IMR-90 (cell line): ENCODE data around the gene HNF1B. TPM values are rescaled to one million over a fixed set of nuclear protein-coding genes. Genes with fewer than 3 reads are reported as not detected.
A peak's percentile ranks its signal among the peaks of the same experiment; 100 is the strongest.

Experiments used
- ATAC-seq: fragments of 200-7000 bp; cut with Tn5 transposase; 2 replicates; pipeline ENCODE4 v1.9.1; 2020; ENCODE audit warnings: low read depth, mild to moderate bottlenecking, moderate library complexity
- BruUV-seq: library from RNA; stranded (reverse); fragments of 400-500 nt; replicated peaks from 2 replicates; lab custom pipeline; 2021; lab: Mats Ljungman, UMichigan
- CTCF ChIA-PET: fragments of 300-600 bp; formaldehyde crosslinking; extraction: SDS; loops from one replicate; lab custom pipeline; 2021; ENCODE audit warnings: antibody characterized with exemption; lab: Yijun Ruan, JAX
- POLR2A ChIA-PET: fragments of 300-600 bp; sonication (Branson Sonifier 250); formaldehyde crosslinking; loops from one replicate; lab custom pipeline; 2022; ENCODE audit warnings: antibody characterized with exemption; ENCODE audit not compliant: unreplicated experiment; lab: Charles Lee
- DNase-seq: peaks from one replicate; pipeline ENCODE4 v3.0.0; 2013
- H2AFZ ChIP-seq: replicated peaks from 2 replicates; pipeline ENCODE3; 2013; ENCODE audit warnings: low read length, mild to moderate bottlenecking; ENCODE audit not compliant: poor library complexity
- H2AK5ac ChIP-seq: 2 replicates; pipeline ENCODE4 v1.6.1; 2013; ENCODE audit warnings: low read depth, low read length, inconsistent platforms
- H2AK9ac ChIP-seq: replicated peaks from 2 replicates; pipeline ENCODE3; 2013; ENCODE audit warnings: mild to moderate bottlenecking, low read depth, low read length, moderate library complexity; ENCODE audit not compliant: poor library complexity
- H2BK120ac ChIP-seq: 2 replicates; pipeline ENCODE4 v1.6.1; 2013; ENCODE audit warnings: low read depth, low read length, inconsistent platforms
- H2BK15ac ChIP-seq: 3 replicates; pipeline ENCODE4 v1.6.1; 2013; ENCODE audit warnings: low read depth, low read length, inconsistent platforms
- H2BK20ac ChIP-seq: 2 replicates; pipeline ENCODE4 v1.6.1; 2013; ENCODE audit warnings: low read depth, mild to moderate bottlenecking, inconsistent platforms, low read length, moderate library complexity
- H2BK5ac ChIP-seq: 2 replicates; pipeline ENCODE4 v1.6.1; 2013; ENCODE audit warnings: mild to moderate bottlenecking, low read depth, low read length, inconsistent platforms; ENCODE audit not compliant: poor library complexity, severe bottlenecking
- H3K14ac ChIP-seq: replicated peaks from 2 replicates; pipeline ENCODE4 v1.6.1; 2013; ENCODE audit warnings: low read depth, low read length, inconsistent platforms
- H3K18ac ChIP-seq: 2 replicates; pipeline ENCODE4 v1.6.1; 2013; ENCODE audit warnings: low read depth, low read length, control low read depth
- H3K23ac ChIP-seq: 2 replicates; pipeline ENCODE4 v1.6.1; 2013; ENCODE audit warnings: low read depth, low read length, inconsistent platforms
- H3K27ac ChIP-seq: 2 replicates; pipeline ENCODE4 v1.5.1; 2013; ENCODE audit warnings: mild to moderate bottlenecking, control low read depth, low read length; ENCODE audit not compliant: insufficient read depth
- H3K27me3 ChIP-seq: 2 replicates; pipeline ENCODE4 v1.6.1; 2013; ENCODE audit warnings: low read length; ENCODE audit not compliant: control insufficient read depth, insufficient read depth
- H3K36me3 ChIP-seq: 2 replicates; pipeline ENCODE4 v1.6.1; 2013; ENCODE audit warnings: low read length, mixed read lengths; ENCODE audit not compliant: control insufficient read depth, insufficient read depth
- H3K4ac ChIP-seq: 2 replicates; pipeline ENCODE4 v1.6.1; 2013; ENCODE audit warnings: low read depth, low read length, inconsistent platforms
- H3K4me1 ChIP-seq: 2 replicates; pipeline ENCODE4 v1.6.1; 2013; ENCODE audit warnings: low read length, mixed read lengths; ENCODE audit not compliant: control insufficient read depth, insufficient read depth
- H3K4me2 ChIP-seq: 2 replicates; pipeline ENCODE4 v1.6.1; 2013; ENCODE audit warnings: low read depth, mild to moderate bottlenecking, control low read depth, low read length, moderate library complexity
- H3K4me3 ChIP-seq: 2 replicates; pipeline ENCODE4 v1.5.1; 2013; ENCODE audit warnings: low read depth, mild to moderate bottlenecking, control low read depth, low read length, moderate library complexity; ENCODE audit not compliant: insufficient read depth
- H3K56ac ChIP-seq: 2 replicates; pipeline ENCODE4 v1.6.1; 2013; ENCODE audit warnings: low read length, inconsistent platforms; ENCODE audit not compliant: insufficient read depth; ENCODE audit errors: extremely low read depth
- H3K79me1 ChIP-seq, 2 experiments: 2 replicates each; pipeline ENCODE4 v1.6.1; 2013; ENCODE audit warnings: low read length in 2 of 2, inconsistent platforms in 1 of 2, low read depth in 1 of 2
- H3K9ac ChIP-seq: 2 replicates; pipeline ENCODE4 v1.6.1; 2013; ENCODE audit warnings: low read depth, low read length, control low read depth
- H3K9me1 ChIP-seq: 2 replicates; pipeline ENCODE4 v1.6.1; 2013; ENCODE audit warnings: low read length, inconsistent platforms; ENCODE audit not compliant: insufficient read depth
- H3K9me3 ChIP-seq: 2 replicates; pipeline ENCODE4 v1.6.1; 2013; ENCODE audit warnings: low read length; ENCODE audit not compliant: control insufficient read depth, insufficient read depth
- H4K20me1 ChIP-seq: 2 replicates; pipeline ENCODE4 v1.6.1; 2013; ENCODE audit warnings: low read length, inconsistent platforms; ENCODE audit not compliant: insufficient read depth
- H4K5ac ChIP-seq: 2 replicates; pipeline ENCODE4 v1.6.1; 2013; ENCODE audit warnings: mild to moderate bottlenecking, low read depth, low read length, control low read depth
- H4K8ac ChIP-seq, 2 experiments: 2 replicates each; pipeline ENCODE4 v1.6.1; 2013; ENCODE audit warnings: low read depth in 2 of 2, low read length in 2 of 2, control low read depth in 1 of 2, inconsistent platforms in 1 of 2
- H4K91ac ChIP-seq: 2 replicates; pipeline ENCODE4 v1.6.1; 2013; ENCODE audit warnings: low read depth, low read length, inconsistent platforms; ENCODE audit not compliant: insufficient read depth
- BHLHE40 ChIP-seq: fragments of 150-350 bp; IDR thresholded peaks from 2 replicates; pipeline ENCODE4 v1.6.1; 2016; ENCODE audit warnings: mild to moderate bottlenecking, low read depth, low read length
- CEBPB ChIP-seq: IDR thresholded peaks from 2 replicates; pipeline ENCODE4 v1.6.1; 2012; ENCODE audit warnings: low read depth, low read length, improper control_type of control experiment
- CHD1 ChIP-seq: IDR thresholded peaks from 2 replicates; pipeline ENCODE4 v1.6.1; 2012; ENCODE audit warnings: low read depth, low read length, improper control_type of control experiment
- FOS ChIP-seq: fragments of 150-350 bp; IDR thresholded peaks from 2 replicates; pipeline ENCODE4 v1.6.1; 2016; ENCODE audit warnings: low read depth, low read length
- MAFK ChIP-seq: IDR thresholded peaks from 2 replicates; pipeline ENCODE4 v1.6.1; 2012; ENCODE audit warnings: low read depth, low read length, improper control_type of control experiment
- MXI1 ChIP-seq: IDR thresholded peaks from 2 replicates; pipeline ENCODE4 v1.6.1; 2012; ENCODE audit warnings: low read depth, mild to moderate bottlenecking, low read length, moderate library complexity, borderline replicate concordance
- RAD21 ChIP-seq: IDR thresholded peaks from 2 replicates; pipeline ENCODE4 v1.6.1; 2012; ENCODE audit warnings: low read length, improper control_type of control experiment
- RCOR1 ChIP-seq: IDR thresholded peaks from 2 replicates; pipeline ENCODE4 v1.6.1; 2012; ENCODE audit warnings: mild to moderate bottlenecking, low read length, improper control_type of control experiment; ENCODE audit not compliant: insufficient replicate concordance
- RFX5 ChIP-seq: IDR thresholded peaks from 2 replicates; pipeline ENCODE4 v1.8.0; 2012; ENCODE audit warnings: low read depth, mild to moderate bottlenecking, low read length, moderate library complexity
- WGBS, 2 experiments: methylation state at CpG; one replicate each; pipeline versions ENCODE4 v1.1.5 to v1.1.7; 2013; ENCODE audit warnings: missing lambda C conversion rate in 2 of 2; ENCODE audit not compliant: insufficient read length in 1 of 2; ENCODE audit errors: extremely low coverage in 2 of 2; 5-methylcytosine and 5-hydroxymethylcytosine counted together
- dilution Hi-C: fragments of 300-500 bp; cut with HindIII; formaldehyde crosslinking; loops from one replicate; pipeline ENCODE4 v1.14.3; 2018; ENCODE audit warnings: low sequenced_read_pairs; ENCODE audit not compliant: unreplicated experiment
- in situ Hi-C: fragments of 300-500 bp; cut with MboI; formaldehyde crosslinking; loops from 3 replicates; pipeline ENCODE4 v1.14.3; 2019; ENCODE audit warnings: low sequenced_read_pairs, inconsistent platforms, mixed read lengths
- intact Hi-C: fragments of 100-400 bp; cut with micrococcal nuclease; formaldehyde crosslinking; loops from 2 replicates; pipeline ENCODE4 v1.10.0; 2022
- polyA plus RNA-seq, 3 experiments: library from polyadenylated mRNA; depleted of rRNA; stranded (reverse); fragments of >200 nt; gene quantifications; 2 replicates each; pipeline ENCODE4 v1.2.3, GENCODE V29; 2012; ENCODE audit warnings: low replicate concordance in 1 of 3
- total RNA-seq: library from RNA; depleted of rRNA; stranded (reverse); fragments of >200 nt; gene quantifications from 2 replicates; pipeline ENCODE4 v1.2.3, GENCODE V29; 2012
- TF ChIP-seq, protein P1 (sequence below): conservative IDR thresholded peaks from 2 replicates; pipeline ENCODE4 v1.5.1; 2012; ENCODE audit warnings: mild to moderate bottlenecking, low read depth, low read length, improper control_type of control experiment
- TF ChIP-seq, protein P2 (sequence below): fragments of 150-350 bp; IDR thresholded peaks from 2 replicates; pipeline ENCODE4 v1.6.1; 2017; ENCODE audit warnings: mild to moderate bottlenecking, antibody characterized with exemption, low read length, low read depth
- TF ChIP-seq, protein P3 (sequence below): fragments of 150-350 bp; IDR thresholded peaks from 2 replicates; pipeline ENCODE4 v1.6.1; 2016; ENCODE audit warnings: low read depth, mild to moderate bottlenecking, low read length, moderate library complexity, borderline replicate concordance

HNF1B gene
- total and polyA plus RNA-seq, 2 of the 4 experiments (the other 2 are of a cell fraction), result not detected

DNA sequence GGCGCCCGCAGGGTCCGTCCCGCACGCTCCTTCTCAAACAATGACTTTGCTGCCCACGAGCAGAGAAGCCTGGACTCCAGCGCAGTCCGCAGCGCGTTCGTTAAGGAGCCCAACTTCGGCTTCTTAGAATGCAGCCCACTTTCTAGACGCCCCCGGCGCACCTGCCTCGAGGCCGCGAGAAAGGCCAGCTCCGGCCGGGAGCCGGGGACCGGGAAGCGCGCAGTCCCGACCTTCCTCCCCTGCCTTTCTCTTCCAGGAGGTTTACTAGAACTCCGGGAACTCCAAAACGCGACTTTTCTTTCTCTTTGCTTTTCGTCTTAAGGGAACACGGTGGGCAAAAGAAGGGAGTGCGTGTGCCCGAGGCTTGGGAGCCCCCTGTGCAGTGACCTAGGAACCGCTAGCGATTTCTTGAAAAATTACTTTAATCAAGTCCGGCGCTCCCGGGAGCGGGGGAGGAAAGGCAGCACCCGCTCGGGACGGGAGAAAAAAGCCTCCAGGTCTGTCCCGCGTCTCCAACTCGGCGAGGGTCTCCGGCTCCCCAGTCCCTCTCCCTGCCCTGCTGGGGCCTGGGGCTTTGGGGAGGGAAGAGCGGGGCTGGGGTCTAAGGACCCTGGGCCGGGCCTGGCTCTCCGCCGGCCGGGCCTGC is 2.6 kb downstream of the HNF1B start:
- no peak overlapping the region for H2BK15ac ChIP-seq
- no peaks in the 10 kb centered on the region for H3K79me1 ChIP-seq
- no peak overlapping the region for H3K18ac ChIP-seq
- peaks cover 13% of the 10 kb centered on the region for H3K9me3 ChIP-seq
- H2AK9ac ChIP-seq, result no peak overlapping the region
- no peak overlapping the region for H2BK5ac ChIP-seq
- H3K4ac ChIP-seq, result no peak overlapping the region
- H3K27me3 ChIP-seq, result peaks cover 82% of the 10 kb centered on the region
- H4K8ac ChIP-seq, result no peak overlapping the region
- ATAC-seq (peak; percentile 35), DNase-seq (peak; percentile 20)
- H3K23ac ChIP-seq, result 0 out of 2 replicates have a peak overlapping the region, but pooled peaks have one; percentile 31
- in situ Hi-C loops, result no loop called here
- no peak overlapping the region for H2BK20ac ChIP-seq
- H3K4me1 ChIP-seq, result peaks cover 3% of the 10 kb centered on the region
- 1% methylated on average over 16 of the region's 51 CpGs; no CpG with 5 or more reads in 1 of the 2 experiments for WGBS, 2 experiments
- H3K4me3 ChIP-seq, result peak overlapping the region; percentile 54
- intact Hi-C loops, result no loop called here
- H3K56ac ChIP-seq, result no peak overlapping the region
- BruUV-seq, result no TSS peak
- dilution Hi-C loops, result no loop called here
- no peak overlapping the region for H2BK120ac ChIP-seq
- H3K36me3 ChIP-seq, result no peaks in the 10 kb centered on the region
- H2AK5ac ChIP-seq, result no peak overlapping the region
- no peak overlapping the region for H3K27ac ChIP-seq
- H4K5ac ChIP-seq, result no peak overlapping the region
- H3K9ac ChIP-seq, result no peak overlapping the region
- H4K20me1 ChIP-seq, result no peaks in the 10 kb centered on the region
- POLR2A ChIA-PET, result no interaction called here
- H3K4me2 ChIP-seq, result peak overlapping the region; percentile 87
- H3K9me1 ChIP-seq, result no peaks in the 10 kb centered on the region
- no peak for TF ChIP-seq RCOR1
- no peak for TF ChIP-seq FOS
- TF ChIP-seq, protein P1, sequence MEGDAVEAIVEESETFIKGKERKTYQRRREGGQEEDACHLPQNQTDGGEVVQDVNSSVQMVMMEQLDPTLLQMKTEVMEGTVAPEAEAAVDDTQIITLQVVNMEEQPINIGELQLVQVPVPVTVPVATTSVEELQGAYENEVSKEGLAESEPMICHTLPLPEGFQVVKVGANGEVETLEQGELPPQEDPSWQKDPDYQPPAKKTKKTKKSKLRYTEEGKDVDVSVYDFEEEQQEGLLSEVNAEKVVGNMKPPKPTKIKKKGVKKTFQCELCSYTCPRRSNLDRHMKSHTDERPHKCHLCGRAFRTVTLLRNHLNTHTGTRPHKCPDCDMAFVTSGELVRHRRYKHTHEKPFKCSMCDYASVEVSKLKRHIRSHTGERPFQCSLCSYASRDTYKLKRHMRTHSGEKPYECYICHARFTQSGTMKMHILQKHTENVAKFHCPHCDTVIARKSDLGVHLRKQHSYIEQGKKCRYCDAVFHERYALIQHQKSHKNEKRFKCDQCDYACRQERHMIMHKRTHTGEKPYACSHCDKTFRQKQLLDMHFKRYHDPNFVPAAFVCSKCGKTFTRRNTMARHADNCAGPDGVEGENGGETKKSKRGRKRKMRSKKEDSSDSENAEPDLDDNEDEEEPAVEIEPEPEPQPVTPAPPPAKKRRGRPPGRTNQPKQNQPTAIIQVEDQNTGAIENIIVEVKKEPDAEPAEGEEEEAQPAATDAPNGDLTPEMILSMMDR, result no peak
- TF ChIP-seq CHD1, result no peak
- TF ChIP-seq RAD21, result no peak
- TF ChIP-seq, protein P2, sequence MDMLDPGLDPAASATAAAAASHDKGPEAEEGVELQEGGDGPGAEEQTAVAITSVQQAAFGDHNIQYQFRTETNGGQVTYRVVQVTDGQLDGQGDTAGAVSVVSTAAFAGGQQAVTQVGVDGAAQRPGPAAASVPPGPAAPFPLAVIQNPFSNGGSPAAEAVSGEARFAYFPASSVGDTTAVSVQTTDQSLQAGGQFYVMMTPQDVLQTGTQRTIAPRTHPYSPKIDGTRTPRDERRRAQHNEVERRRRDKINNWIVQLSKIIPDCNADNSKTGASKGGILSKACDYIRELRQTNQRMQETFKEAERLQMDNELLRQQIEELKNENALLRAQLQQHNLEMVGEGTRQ, result no peak
- TF ChIP-seq, protein P3, sequence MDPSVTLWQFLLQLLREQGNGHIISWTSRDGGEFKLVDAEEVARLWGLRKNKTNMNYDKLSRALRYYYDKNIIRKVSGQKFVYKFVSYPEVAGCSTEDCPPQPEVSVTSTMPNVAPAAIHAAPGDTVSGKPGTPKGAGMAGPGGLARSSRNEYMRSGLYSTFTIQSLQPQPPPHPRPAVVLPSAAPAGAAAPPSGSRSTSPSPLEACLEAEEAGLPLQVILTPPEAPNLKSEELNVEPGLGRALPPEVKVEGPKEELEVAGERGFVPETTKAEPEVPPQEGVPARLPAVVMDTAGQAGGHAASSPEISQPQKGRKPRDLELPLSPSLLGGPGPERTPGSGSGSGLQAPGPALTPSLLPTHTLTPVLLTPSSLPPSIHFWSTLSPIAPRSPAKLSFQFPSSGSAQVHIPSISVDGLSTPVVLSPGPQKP, result no peak
- no peak for TF ChIP-seq RFX5
- no peak for TF ChIP-seq BHLHE40
- TF ChIP-seq MAFK, result no peak
- TF ChIP-seq CEBPB, result no peak
- TF ChIP-seq MXI1, result no peak
- no peak overlapping the region for H3K14ac ChIP-seq
- peak overlapping the region; percentile 19 for H2AFZ ChIP-seq
- CTCF ChIA-PET, result no interaction called here
- no peak overlapping the region for H4K91ac ChIP-seq
